Activated T-helper 17 cell treated with anti-CD3 and anti-CD28 coated beads, Interleukin-2, amount 50 U/mL, for 72 hours (primary cell): ENCODE data around the gene NME7. TPM values are rescaled to one million over a fixed set of nuclear protein-coding genes. Genes with fewer than 3 reads are reported as not detected.
"Not testable (repeated sequence)": the region's sequence is repeated elsewhere in the genome, so short reads cannot be mapped to it uniquely, and the experiment has no call there.

Source experiments
- ATAC-seq: fragments of 150-1000 bp; cut with Tn5 transposase; replicated peaks from 2 replicates; pipeline ENCODE4 v1.10.0; 2021; ENCODE audit warnings: mild to moderate bottlenecking, moderate library complexity
- H3K27ac Mint-ChIP-seq: one replicate; pipeline ENCODE4 v1.8.0; 2022; ENCODE audit warnings: mixed read lengths
- H3K27me3 Mint-ChIP-seq: one replicate; pipeline ENCODE4 v1.8.0; 2022; ENCODE audit warnings: mixed read lengths
- H3K36me3 Mint-ChIP-seq: one replicate; pipeline ENCODE4 v1.8.0; 2022; ENCODE audit warnings: low read depth, mild to moderate bottlenecking, mixed read lengths
- H3K4me1 Mint-ChIP-seq: one replicate; pipeline ENCODE4 v1.8.0; 2022; ENCODE audit warnings: mixed read lengths
- H3K4me3 Mint-ChIP-seq: one replicate; pipeline ENCODE4 v1.8.0; 2022; ENCODE audit warnings: mild to moderate bottlenecking, mixed read lengths
- H3K9me3 Mint-ChIP-seq: one replicate; pipeline ENCODE4 v1.8.0; 2022; ENCODE audit warnings: mixed read lengths
- total RNA-seq, 2 donors: library from RNA; stranded (reverse); gene quantifications; one replicate each; pipeline ENCODE4 v1.2.3, GENCODE V29; 2022

NME7 gene
- total RNA-seq, 2 donors from 2014 or later, result 20.3 to 20.6 TPM

GRCh38 chr1:169202791-169203665, 164.6 kb downstream of the NME7 start:
- no peaks in the 10 kb centered on the region for H3K4me1 Mint-ChIP-seq
- no peaks in the 10 kb centered on the region for H3K36me3 Mint-ChIP-seq
- ATAC-seq, result no peak
- no peak overlapping the region for H3K27ac Mint-ChIP-seq
- no peaks in the 10 kb centered on the region for H3K9me3 Mint-ChIP-seq
- no peaks in the 10 kb centered on the region for H3K27me3 Mint-ChIP-seq
- no peak overlapping the region for H3K4me3 Mint-ChIP-seq

- Mint-ChIP-seq H3K9me3 (no peaks in the 10 kb centered on the region), H3K27ac (no peak overlapping the region), H3K4me3 (no peak overlapping the region), H3K27me3 (no peaks in the 10 kb centered on the region), H3K4me1 (no peaks in the 10 kb centered on the region), H3K36me3 (no peaks in the 10 kb centered on the region)
- ATAC-seq, result no peak
Observed at GRCh38 chr1:169201084-169201619, 166.4 kb downstream of the NME7 start.

- Mint-ChIP-seq H3K9me3 (no peaks in the 10 kb centered on the region), H3K4me3 (no peak overlapping the region), H3K27me3 (no peaks in the 10 kb centered on the region)
Observed at GRCh38 chr1:169200319-169200718, 167.3 kb downstream of the NME7 start.

GRCh38 chr1:169196581-169196980, 171.0 kb downstream of the NME7 start:
- no peak for ATAC-seq
- H3K4me1 Mint-ChIP-seq, result no peaks in the 10 kb centered on the region
- no peak overlapping the region for H3K4me3 Mint-ChIP-seq
- H3K27ac Mint-ChIP-seq, result no peak overlapping the region
- H3K36me3 Mint-ChIP-seq, result no peaks in the 10 kb centered on the region
- H3K9me3 Mint-ChIP-seq, result no peaks in the 10 kb centered on the region
- no peaks in the 10 kb centered on the region for H3K27me3 Mint-ChIP-seq

More at GRCh38 chr1:169200319-169200718, 167.3 kb downstream of the NME7 start:
- no peak for ATAC-seq
- Mint-ChIP-seq H3K4me1 (no peaks in the 10 kb centered on the region), H3K27ac (no peak overlapping the region), H3K36me3 (no peaks in the 10 kb centered on the region)

GRCh38 chr1:169196161-169196560, 171.4 kb downstream of the NME7 start:
- Mint-ChIP-seq H3K9me3 (no peaks in the 10 kb centered on the region), H3K36me3 (no peaks in the 10 kb centered on the region), H3K4me3 (no peak overlapping the region), H3K27ac (no peak overlapping the region), H3K4me1 (no peaks in the 10 kb centered on the region), H3K27me3 (no peaks in the 10 kb centered on the region)
- no peak for ATAC-seq

GRCh38 chr1:169193191-169193850, 174.3 kb downstream of the NME7 start:
- Mint-ChIP-seq H3K9me3 (no peaks in the 10 kb centered on the region), H3K36me3 (no peaks in the 10 kb centered on the region), H3K27ac (no peak overlapping the region), H3K4me3 (no peak overlapping the region), H3K4me1 (no peaks in the 10 kb centered on the region), H3K27me3 (no peaks in the 10 kb centered on the region)
- no peak for ATAC-seq

- ATAC-seq, result no peak
- Mint-ChIP-seq H3K4me1 (no peaks in the 10 kb centered on the region), H3K9me3 (no peaks in the 10 kb centered on the region), H3K36me3 (no peaks in the 10 kb centered on the region), H3K27me3 (no peaks in the 10 kb centered on the region), H3K4me3 (no peak overlapping the region), H3K27ac (no peak overlapping the region)
Observed at GRCh38 chr1:169186106-169186505, 181.5 kb downstream of the NME7 start.

- Mint-ChIP-seq H3K27ac (no peak overlapping the region), H3K9me3 (no peaks in the 10 kb centered on the region), H3K4me3 (no peak overlapping the region), H3K4me1 (no peaks in the 10 kb centered on the region), H3K27me3 (no peaks in the 10 kb centered on the region), H3K36me3 (no peaks in the 10 kb centered on the region)
- ATAC-seq, result no peak
Observed at GRCh38 chr1:169184812-169185211, 182.8 kb downstream of the NME7 start.

GRCh38 chr1:169180174-169180573, 187.4 kb downstream of the NME7 start:
- ATAC-seq, result no peak
- H3K4me1 Mint-ChIP-seq, result no peaks in the 10 kb centered on the region
- no peaks in the 10 kb centered on the region for H3K27me3 Mint-ChIP-seq
- H3K4me3 Mint-ChIP-seq, result no peak overlapping the region
- H3K9me3 Mint-ChIP-seq, result no peaks in the 10 kb centered on the region
- H3K36me3 Mint-ChIP-seq, result no peaks in the 10 kb centered on the region
- no peak overlapping the region for H3K27ac Mint-ChIP-seq

GRCh38 chr1:169179431-169179830, 188.2 kb downstream of the NME7 start:
- H3K4me3 Mint-ChIP-seq, ATAC-seq, H3K27ac Mint-ChIP-seq, H3K4me1 Mint-ChIP-seq, H3K9me3 Mint-ChIP-seq, H3K27me3 Mint-ChIP-seq, H3K36me3 Mint-ChIP-seq: not testable (repeated sequence)

GRCh38 chr1:169175461-169175860, 192.1 kb downstream of the NME7 start:
- Mint-ChIP-seq H3K4me3 (no peak overlapping the region), H3K4me1 (no peaks in the 10 kb centered on the region), H3K27me3 (no peaks in the 10 kb centered on the region), H3K27ac (no peak overlapping the region), H3K36me3 (no peaks in the 10 kb centered on the region), H3K9me3 (no peaks in the 10 kb centered on the region)
- no peak for ATAC-seq

- H3K36me3 Mint-ChIP-seq, result peaks cover 7% of the 10 kb centered on the region
- peak; percentile 99 for ATAC-seq
- H3K4me3 Mint-ChIP-seq, result peak overlapping the region; percentile 12
- H3K9me3 Mint-ChIP-seq, result no peaks in the 10 kb centered on the region
- H3K27me3 Mint-ChIP-seq, result no peaks in the 10 kb centered on the region
- peak overlapping the region; percentile 10 for H3K27ac Mint-ChIP-seq
- H3K4me1 Mint-ChIP-seq, result peaks cover 7% of the 10 kb centered on the region
Observed at GRCh38 chr1:169163059-169163458, 204.5 kb downstream of the NME7 start.

GRCh38 chr1:169161496-169162194, 206.0 kb downstream of the NME7 start:
- H3K9me3 Mint-ChIP-seq, result no peaks in the 10 kb centered on the region
- H3K36me3 Mint-ChIP-seq, result peaks cover 7% of the 10 kb centered on the region
- no peak overlapping the region for H3K4me3 Mint-ChIP-seq
- H3K27ac Mint-ChIP-seq, result no peak overlapping the region
- H3K27me3 Mint-ChIP-seq, result no peaks in the 10 kb centered on the region
- H3K4me1 Mint-ChIP-seq, result peaks cover 7% of the 10 kb centered on the region
- no peak for ATAC-seq

- H3K4me3 Mint-ChIP-seq, result no peak overlapping the region
- H3K36me3 Mint-ChIP-seq, result peaks cover 7% of the 10 kb centered on the region
- H3K4me1 Mint-ChIP-seq, result peaks cover 7% of the 10 kb centered on the region
- no peak for ATAC-seq
- H3K27me3 Mint-ChIP-seq, result no peaks in the 10 kb centered on the region
- no peaks in the 10 kb centered on the region for H3K9me3 Mint-ChIP-seq
- H3K27ac Mint-ChIP-seq, result no peak overlapping the region
Observed at GRCh38 chr1:169160845-169161495, 206.6 kb downstream of the NME7 start.
